A673 (cell line): Measurements from ENCODE around the gene MAEA. TPM values are rescaled to one million over a fixed set of nuclear protein-coding genes. Genes with fewer than 3 reads are reported as not detected.

Source experiments
- BruUV-seq: library from RNA; stranded (reverse); fragments of 400-500 nt; replicated peaks from 2 replicates; lab custom pipeline; 2021; lab: Mats Ljungman, UMichigan
- CTCF ChIA-PET: fragments of 300-600 bp; sonication (Branson Sonifier 250); formaldehyde crosslinking; loops from one replicate; lab custom pipeline; 2022; ENCODE audit warnings: antibody characterized with exemption; lab: Charles Lee
- POLR2A ChIA-PET: fragments of 300-600 bp; sonication (Branson Sonifier 250); formaldehyde crosslinking; loops from one replicate; lab custom pipeline; 2022; ENCODE audit warnings: antibody characterized with exemption; ENCODE audit not compliant: low non-redundant PET; lab: Charles Lee
- DNase-seq: peaks from one replicate; pipeline ENCODE4 v3.0.0-alpha.2; 2015; ENCODE audit warnings: low spot score
- H3K27ac ChIP-seq: fragments of 200-600 bp; sonication (generic); 2 replicates; pipeline ENCODE4 v1.5.1; 2016; ENCODE audit warnings: mixed run types, low read depth, mild to moderate bottlenecking, mixed read lengths, antibody characterized with exemption, low read length; ENCODE audit not compliant: poor library complexity, severe bottlenecking
- H3K27me3 ChIP-seq: fragments of 200-600 bp; sonication (generic); replicated peaks from 2 replicates; pipeline ENCODE4 v1.6.1; 2017; ENCODE audit warnings: mixed run types, low read depth, mild to moderate bottlenecking, mixed read lengths, antibody characterized with exemption, low read length; ENCODE audit not compliant: insufficient read depth, poor library complexity
- H3K36me3 ChIP-seq: fragments of 200-600 bp; sonication (generic); 2 replicates; pipeline ENCODE4 v1.6.1; 2016; ENCODE audit warnings: mixed run types, mild to moderate bottlenecking, mixed read lengths, antibody characterized with exemption, low read length; ENCODE audit not compliant: insufficient read depth, poor library complexity, severe bottlenecking
- H3K4me1 ChIP-seq: fragments of 200-600 bp; sonication (generic); 2 replicates; pipeline ENCODE4 v1.6.1; 2017; ENCODE audit warnings: mixed run types, mild to moderate bottlenecking, mixed read lengths, antibody characterized with exemption, low read length; ENCODE audit not compliant: insufficient read depth, poor library complexity, severe bottlenecking
- H3K4me3 ChIP-seq: fragments of 200-600 bp; sonication (generic); 2 replicates; pipeline ENCODE4 v1.5.1; 2016; ENCODE audit warnings: low read depth, mixed run types, mild to moderate bottlenecking, mixed read lengths, low read length; ENCODE audit not compliant: poor library complexity, severe bottlenecking
- H3K9me3 ChIP-seq: fragments of 200-600 bp; sonication (generic); 2 replicates; pipeline ENCODE4 v1.6.1; 2016; ENCODE audit warnings: mixed run types, low read depth, mild to moderate bottlenecking, mixed read lengths, antibody characterized with exemption, low read length; ENCODE audit not compliant: poor library complexity, severe bottlenecking
- EZH2 ChIP-seq: fragments of 200-600 bp; sonication (generic); IDR thresholded peaks from 2 replicates; pipeline ENCODE4 v1.6.1; 2017; ENCODE audit warnings: borderline replicate concordance, low read depth, mild to moderate bottlenecking, mixed read lengths, antibody characterized with exemption, low read length; ENCODE audit not compliant: poor library complexity, severe bottlenecking
- intact Hi-C: fragments of 100-400 bp; cut with micrococcal nuclease; formaldehyde crosslinking; loops from one replicate; pipeline ENCODE4 v1.10.0; 2022; ENCODE audit not compliant: unreplicated experiment
- total RNA-seq: library from RNA; stranded (reverse); gene quantifications from 2 replicates; pipeline ENCODE4 v1.2.3, GENCODE V29; 2021
- TF ChIP-seq, protein P1 (sequence below): fragments of 300-800, 200-600 bp; sonication (generic); conservative IDR thresholded peaks from 2 replicates; pipeline ENCODE4 v1.5.1; 2017; ENCODE audit warnings: low read depth, mild to moderate bottlenecking, antibody characterized with exemption, low read length, moderate library complexity, mixed read lengths

MAEA gene
- total RNA-seq, 1 experiment from 2014 or later, result 87.0 TPM

DNA sequence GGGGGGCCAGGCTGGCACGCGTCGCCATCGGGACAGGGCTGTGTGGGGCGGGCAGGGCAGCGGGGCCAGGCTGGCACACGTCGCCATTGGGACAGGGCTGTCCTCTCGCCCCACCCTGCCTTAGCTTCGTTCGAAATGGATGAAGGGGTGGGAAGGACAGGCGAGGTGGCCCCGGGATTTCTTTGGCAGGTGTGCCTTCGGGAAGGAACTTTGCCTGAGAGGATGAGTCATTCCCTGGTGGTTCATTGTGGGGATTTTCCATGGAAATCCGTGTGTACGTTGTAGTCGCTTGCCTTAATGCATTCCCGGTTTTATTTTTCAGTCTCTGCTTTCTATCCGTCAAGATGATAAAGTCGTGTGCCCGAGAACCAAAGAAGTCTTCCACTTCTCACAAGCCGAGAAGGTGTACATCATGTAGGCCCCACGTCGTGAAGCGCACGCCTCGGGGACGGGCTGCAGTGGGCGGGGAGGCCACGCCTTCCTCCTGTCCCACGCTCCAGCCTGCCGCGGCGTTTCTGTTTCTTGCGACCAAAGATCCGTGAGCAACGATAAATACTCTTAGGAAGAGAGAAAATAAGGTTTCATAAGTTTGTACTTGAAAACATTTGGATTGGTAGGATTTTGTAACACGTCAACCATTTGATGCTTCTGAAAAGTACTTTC, 49.2 kb downstream of the MAEA start:
- H3K36me3 ChIP-seq, result peaks cover 57% of the 10 kb centered on the region
- no peak for DNase-seq
- H3K4me1 ChIP-seq, result no peaks in the 10 kb centered on the region
- ChIA-PET POLR2A (no interaction called here), CTCF (no interaction called here)
- no TSS peak for BruUV-seq
- H3K27me3 ChIP-seq, result no peaks in the 10 kb centered on the region
- TF ChIP-seq, protein P1, sequence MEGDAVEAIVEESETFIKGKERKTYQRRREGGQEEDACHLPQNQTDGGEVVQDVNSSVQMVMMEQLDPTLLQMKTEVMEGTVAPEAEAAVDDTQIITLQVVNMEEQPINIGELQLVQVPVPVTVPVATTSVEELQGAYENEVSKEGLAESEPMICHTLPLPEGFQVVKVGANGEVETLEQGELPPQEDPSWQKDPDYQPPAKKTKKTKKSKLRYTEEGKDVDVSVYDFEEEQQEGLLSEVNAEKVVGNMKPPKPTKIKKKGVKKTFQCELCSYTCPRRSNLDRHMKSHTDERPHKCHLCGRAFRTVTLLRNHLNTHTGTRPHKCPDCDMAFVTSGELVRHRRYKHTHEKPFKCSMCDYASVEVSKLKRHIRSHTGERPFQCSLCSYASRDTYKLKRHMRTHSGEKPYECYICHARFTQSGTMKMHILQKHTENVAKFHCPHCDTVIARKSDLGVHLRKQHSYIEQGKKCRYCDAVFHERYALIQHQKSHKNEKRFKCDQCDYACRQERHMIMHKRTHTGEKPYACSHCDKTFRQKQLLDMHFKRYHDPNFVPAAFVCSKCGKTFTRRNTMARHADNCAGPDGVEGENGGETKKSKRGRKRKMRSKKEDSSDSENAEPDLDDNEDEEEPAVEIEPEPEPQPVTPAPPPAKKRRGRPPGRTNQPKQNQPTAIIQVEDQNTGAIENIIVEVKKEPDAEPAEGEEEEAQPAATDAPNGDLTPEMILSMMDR, result no peak
- TF ChIP-seq EZH2, result no peak
- intact Hi-C loops, result no loop called here
- no peaks in the 10 kb centered on the region for H3K9me3 ChIP-seq
- H3K27ac ChIP-seq, result no peak overlapping the region
- no peak overlapping the region for H3K4me3 ChIP-seq

DNA sequence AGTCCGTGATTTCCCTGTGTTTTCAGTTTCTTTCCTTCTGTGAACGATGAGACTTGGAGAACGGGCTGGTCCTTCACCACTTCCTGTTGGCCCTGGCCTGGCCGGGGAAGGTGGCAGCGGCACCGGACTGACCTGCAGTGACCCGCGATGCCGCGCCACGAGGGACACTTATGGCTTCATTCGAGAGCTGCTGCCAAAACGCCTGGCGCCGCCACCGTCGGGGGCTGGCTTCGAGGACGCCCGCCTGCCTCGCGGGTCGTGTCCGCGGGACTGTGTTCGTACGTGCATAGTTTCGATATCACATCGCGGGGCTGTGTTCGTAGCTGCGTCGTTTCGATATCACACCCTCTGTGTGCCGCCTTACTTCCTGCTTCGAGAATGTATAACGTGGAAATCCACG, 49.8 kb downstream of the MAEA start:
- Histone ChIP-seq H3K27me3 (no peaks in the 10 kb centered on the region), H3K27ac (no peak overlapping the region), H3K4me1 (no peaks in the 10 kb centered on the region), H3K36me3 (peaks cover 57% of the 10 kb centered on the region), H3K9me3 (no peaks in the 10 kb centered on the region), H3K4me3 (no peak overlapping the region)
- TF ChIP-seq EZH2, result no peak
- TF ChIP-seq, protein P1, result no peak
- intact Hi-C loops, result no loop called here
- BruUV-seq, result TSS peak; percentile 70
- CTCF ChIA-PET, result no interaction called here
- no peak for DNase-seq
- POLR2A ChIA-PET, result no interaction called here

DNA sequence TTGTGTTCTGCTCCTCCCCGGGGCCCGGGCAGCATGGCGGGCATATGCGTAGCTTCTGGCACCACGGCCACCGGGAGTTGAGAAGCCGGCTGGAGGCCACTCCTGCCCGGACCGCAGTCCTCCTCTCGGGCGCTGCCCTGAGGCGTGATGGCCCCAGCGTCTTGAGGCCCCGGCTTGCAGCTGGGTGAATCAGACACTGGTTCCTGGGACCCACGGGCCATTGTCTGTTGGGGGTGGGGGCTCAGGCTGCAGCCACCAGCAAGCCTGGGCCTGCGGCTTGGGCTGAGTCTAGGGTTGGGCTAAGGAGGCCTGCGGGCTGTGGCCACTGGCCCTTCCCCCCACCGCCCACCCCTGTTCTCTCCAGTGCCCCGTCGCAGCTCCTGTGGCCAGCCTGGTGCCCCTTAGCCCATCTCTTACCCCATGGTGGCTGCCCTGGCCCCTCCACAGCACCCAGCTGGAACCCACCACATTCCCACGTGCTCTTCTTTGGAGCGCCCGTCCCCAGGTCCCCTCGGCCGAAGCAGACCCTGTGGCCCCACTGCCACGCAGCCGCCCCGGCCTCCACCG, 50.6 kb downstream of the MAEA start:
- intact Hi-C loops, result no loop called here
- no TSS peak for BruUV-seq
- peaks cover 53% of the 10 kb centered on the region for H3K36me3 ChIP-seq
- ChIA-PET POLR2A (no interaction called here), CTCF (no interaction called here)
- no peak for DNase-seq
- H3K9me3 ChIP-seq, result no peaks in the 10 kb centered on the region
- no peaks in the 10 kb centered on the region for H3K4me1 ChIP-seq
- no peak for TF ChIP-seq EZH2
- TF ChIP-seq, protein P1, result no peak
- H3K27ac ChIP-seq, result no peak overlapping the region
- no peaks in the 10 kb centered on the region for H3K27me3 ChIP-seq
- no peak overlapping the region for H3K4me3 ChIP-seq
